Skeletal muscle cell (primary cell): Measurements from ENCODE around the gene ZPR1.
A peak's percentile ranks its signal among the peaks of the same experiment; 100 is the strongest.
"Not testable (repeated sequence)": the region's sequence is repeated elsewhere in the genome, so short reads cannot be mapped to it uniquely, and the experiment has no call there.

ENCODE experiments used
- DNase-seq: peaks from one replicate; pipeline ENCODE4 v3.0.0-alpha.2; 2010; ENCODE audit warnings: low read depth
- H3K4me3 ChIP-seq: 2 replicates; pipeline ENCODE4 v1.5.1; 2011; ENCODE audit warnings: low read depth, mild to moderate bottlenecking, control low read depth, low read length, moderate library complexity

ZPR1 gene

GRCh38 chr11:116774661-116775060 lies 13.2 kb downstream of the ZPR1 start:
- DNase-seq, result no peak

GRCh38 chr11:116773203-116774097 lies 14.4 kb downstream of the ZPR1 start:
- H3K4me3 ChIP-seq, result peak overlapping the region; percentile 83
- DNase-seq, result no peak

More at GRCh38 chr11:116774661-116775060, 13.2 kb downstream of the ZPR1 start:
- no peak overlapping the region for H3K4me3 ChIP-seq

DNA sequence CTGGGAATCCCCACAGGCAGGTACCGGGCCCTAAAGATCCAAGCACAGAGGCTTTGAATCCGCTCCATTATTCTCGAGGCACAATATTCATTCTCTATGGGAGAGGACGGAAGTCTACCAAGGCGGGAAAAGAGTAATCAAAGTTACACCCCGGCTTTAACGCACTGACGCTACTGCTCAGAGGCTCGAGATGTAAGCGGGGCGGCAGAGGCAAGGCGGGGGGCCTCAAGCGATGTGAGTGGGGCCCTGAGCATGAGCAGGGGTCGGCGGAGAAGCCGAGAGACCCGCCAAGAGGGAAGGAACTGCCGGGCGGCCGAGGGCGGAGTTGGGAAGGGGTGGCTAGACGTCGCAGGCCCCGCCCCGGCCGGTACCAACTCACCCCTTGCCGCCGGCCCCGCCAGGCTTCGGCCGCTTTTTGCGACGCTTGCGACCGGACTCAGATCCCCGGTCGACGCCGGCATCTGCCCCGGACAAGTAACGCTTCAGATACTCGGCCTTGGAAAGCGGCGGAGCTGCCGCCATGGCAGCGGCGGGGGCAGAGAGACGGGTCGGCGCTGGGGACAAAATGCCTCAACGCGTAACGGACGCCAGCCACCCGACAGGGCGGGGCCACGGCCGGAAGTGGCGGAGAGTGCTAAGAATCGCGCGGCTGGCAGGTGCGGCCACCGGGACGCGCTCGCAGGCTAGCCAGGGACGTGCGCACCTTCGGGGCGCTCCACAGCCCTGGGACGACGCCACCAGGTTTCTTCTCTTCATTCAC lies 15.2 kb downstream of the ZPR1 start, which contains the start of gene BUD13:
Gene BUD13, minus strand, starts transcription at position 545 of the 760 bp plus-strand sequence. Its CDS starts 23 bp downstream, at position 522.
- peak; percentile 42 for DNase-seq
- peak within 1 kb of the TSS; percentile 83 for H3K4me3 ChIP-seq

GRCh38 chr11:116771935-116772334 lies 15.9 kb downstream of the ZPR1 start:
- no peak for DNase-seq
- H3K4me3 ChIP-seq, result peak overlapping the region; percentile 83

DNA sequence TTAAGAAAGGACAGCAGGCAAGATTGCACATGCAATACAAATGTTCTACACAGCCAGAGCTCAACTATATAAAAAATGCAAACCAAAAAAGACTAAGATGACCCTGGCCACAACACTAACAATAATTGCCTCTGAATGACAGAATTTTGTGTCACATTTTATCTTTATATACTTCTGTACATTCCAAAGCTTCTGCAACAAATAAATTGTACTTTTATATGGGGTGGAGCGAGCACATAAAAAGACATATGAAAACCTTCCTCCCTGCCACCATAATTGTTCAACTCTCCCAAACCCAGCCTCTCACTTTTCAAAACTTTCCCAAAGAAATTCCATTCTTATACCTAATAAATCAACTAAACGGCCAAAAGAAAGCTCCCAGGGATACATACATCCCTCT lies 25.7 kb downstream of the ZPR1 start:
- H3K4me3 ChIP-seq, result no peak overlapping the region

DNA sequence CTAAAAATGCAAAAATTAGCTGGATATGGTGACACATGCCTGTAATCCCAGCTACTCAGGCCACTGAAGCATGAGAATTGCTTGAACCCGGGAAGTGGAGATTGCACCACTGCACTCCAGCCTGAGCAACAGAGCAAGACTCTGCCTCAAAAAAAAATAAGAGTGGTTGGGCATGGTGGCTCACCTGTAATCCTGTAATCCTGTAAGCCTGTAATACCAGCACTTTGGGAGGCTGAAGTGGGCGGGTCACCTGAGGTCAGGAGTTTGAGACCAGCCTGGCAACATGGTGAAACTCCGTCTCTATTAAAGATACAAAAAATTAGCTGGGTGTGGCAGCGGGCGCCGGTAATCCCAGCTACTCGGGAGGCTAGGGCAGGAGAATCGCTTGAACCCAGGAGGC lies 31.8 kb downstream of the ZPR1 start:
- not testable (repeated sequence) for H3K4me3 ChIP-seq, DNase-seq

More for the DNA sequence above, 25.7 kb downstream of the ZPR1 start:
- DNase-seq, result no peak

DNA sequence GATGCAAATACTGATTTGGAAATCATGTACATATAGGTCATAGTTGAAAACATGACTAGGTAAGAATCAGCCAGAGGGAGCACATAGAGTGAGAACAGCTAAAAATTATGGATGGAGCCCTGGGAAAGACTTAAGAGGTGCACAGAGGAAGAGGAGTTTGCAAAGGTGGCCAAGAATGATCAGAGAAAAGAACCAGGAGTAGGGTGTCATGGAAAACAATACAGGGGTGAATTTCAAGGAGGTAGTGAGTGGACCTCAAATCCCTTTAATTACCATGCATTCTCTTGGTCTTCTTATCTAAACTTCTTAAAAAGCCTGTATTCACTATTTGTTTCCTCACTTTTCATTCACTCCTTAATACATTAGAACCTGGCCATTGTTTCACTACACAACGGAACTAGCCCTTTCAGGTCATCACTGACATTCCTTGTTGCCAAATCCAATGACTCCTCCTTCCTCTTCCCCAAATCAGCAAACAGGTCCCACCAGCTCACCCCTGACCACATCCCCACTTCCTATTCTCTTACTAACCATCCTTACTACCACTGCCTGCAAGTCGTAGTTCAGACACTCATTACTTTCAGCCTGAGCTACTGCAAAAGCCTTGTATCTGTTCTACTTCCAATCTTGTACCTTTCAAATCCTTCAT lies 37.6 kb downstream of the ZPR1 start:
- DNase-seq, result no peak
- no peak overlapping the region for H3K4me3 ChIP-seq

DNA sequence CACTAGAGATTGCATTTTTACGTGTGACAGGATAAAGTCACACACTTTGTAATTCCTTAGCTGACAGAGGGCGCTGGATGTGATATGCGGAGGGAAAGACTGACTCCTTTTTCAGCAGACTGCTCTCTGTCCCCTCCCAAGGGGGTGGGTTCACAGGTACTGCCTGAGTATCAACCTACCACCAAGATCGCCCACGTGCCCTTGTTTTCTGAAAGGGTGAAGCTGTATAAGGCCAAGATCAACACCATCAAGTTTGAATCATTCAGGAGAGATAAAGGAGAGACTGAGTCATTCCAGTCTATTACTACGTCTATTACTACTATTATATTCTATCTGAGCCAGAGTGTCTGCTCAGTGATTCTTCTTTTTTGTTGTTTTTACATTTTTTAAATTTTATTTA lies 45.7 kb downstream of the ZPR1 start:
- no peak for DNase-seq
- no peak overlapping the region for H3K4me3 ChIP-seq

- DNase-seq, result no peak
- no peak overlapping the region for H3K4me3 ChIP-seq
Observed at GRCh38 chr11:116740741-116741140, 47.1 kb downstream of the ZPR1 start.

DNA sequence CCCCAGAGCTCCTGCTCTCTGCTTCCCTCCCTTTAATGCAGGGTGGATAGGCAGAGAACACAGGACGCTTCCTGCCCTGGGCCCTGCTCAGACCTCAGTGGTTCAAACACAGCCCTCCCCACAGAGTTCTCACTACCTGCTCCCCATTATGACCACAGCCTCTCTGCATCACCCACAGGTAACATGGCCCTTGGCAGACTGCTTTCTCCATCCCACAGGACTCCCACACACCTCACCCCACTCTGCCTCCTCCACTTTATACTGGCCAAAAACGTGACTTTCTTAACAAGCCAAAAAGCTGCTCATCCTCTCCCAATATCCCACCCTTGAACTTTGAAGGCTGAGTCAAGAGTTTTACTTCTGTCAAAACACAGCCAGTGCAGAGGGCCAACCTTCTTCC lies 48.8 kb downstream of the ZPR1 start:
- no peak overlapping the region for H3K4me3 ChIP-seq
- DNase-seq, result no peak

- DNase-seq, result no peak
- no peak overlapping the region for H3K4me3 ChIP-seq
Observed at GRCh38 chr11:116736763-116737162, 51.1 kb downstream of the ZPR1 start.

- DNase-seq, result no peak
- no peak overlapping the region for H3K4me3 ChIP-seq
Observed at GRCh38 chr11:116733969-116734508, 53.8 kb downstream of the ZPR1 start.

GRCh38 chr11:116733043-116733755 lies 54.6 kb downstream of the ZPR1 start:
- no peak overlapping the region for H3K4me3 ChIP-seq
- DNase-seq, result no peak

DNA sequence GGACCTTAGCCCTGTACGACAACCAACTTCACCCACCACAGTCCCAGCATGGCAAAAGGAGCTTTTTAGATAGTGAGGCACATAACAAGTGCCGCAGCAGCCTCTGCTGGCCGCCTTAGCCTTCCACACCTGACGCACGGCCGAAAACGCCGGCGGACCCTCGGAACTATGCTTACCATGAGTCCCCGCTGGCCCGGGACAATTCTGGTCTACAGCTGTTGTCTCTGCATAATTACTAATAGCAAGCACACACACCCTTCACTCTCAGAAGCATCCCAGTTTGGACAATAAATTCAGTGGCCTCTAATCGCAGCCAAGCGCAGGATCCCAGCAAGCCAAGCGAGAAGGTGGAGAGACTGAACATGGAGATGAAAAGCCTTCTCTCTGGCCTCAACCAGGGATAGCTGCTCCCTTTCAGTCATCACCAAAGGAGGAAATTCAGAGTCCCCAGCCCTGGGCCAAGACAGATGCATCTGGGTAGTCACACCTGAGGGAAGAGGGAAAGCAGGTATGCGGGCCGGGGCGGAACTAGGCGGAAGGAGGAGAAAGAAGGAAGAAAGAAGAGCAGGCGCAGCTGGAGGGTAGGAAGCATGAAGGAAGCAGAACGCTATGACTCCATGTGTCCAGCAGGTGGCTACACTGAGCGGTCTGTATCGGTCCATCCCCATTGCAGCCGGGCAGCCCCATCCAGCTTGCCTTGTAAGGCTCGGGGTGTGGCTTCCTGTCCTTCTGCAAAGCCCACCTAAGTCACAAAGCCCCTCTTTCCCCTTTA lies 55.4 kb downstream of the ZPR1 start:
- peak; percentile 11 for DNase-seq
- no peak overlapping the region for H3K4me3 ChIP-seq

GRCh38 chr11:116731821-116732220 lies 56.0 kb downstream of the ZPR1 start:
- no peak for DNase-seq
- H3K4me3 ChIP-seq, result no peak overlapping the region

GRCh38 chr11:116731097-116731761 lies 56.6 kb downstream of the ZPR1 start:
- no peak overlapping the region for H3K4me3 ChIP-seq
- DNase-seq, result no peak

GRCh38 chr11:116730601-116731000 lies 57.2 kb downstream of the ZPR1 start:
- DNase-seq, result no peak

GRCh38 chr11:116730241-116730561 lies 57.6 kb downstream of the ZPR1 start:
- DNase-seq, result no peak
- no peak overlapping the region for H3K4me3 ChIP-seq

More at GRCh38 chr11:116730601-116731000, 57.2 kb downstream of the ZPR1 start:
- no peak overlapping the region for H3K4me3 ChIP-seq
